Immature natural killer cell (primary cell): ENCODE measurements around the gene SSX7. TPM values are rescaled to one million over a fixed set of nuclear protein-coding genes. Genes with fewer than 3 reads are reported as not detected.
"Not testable (repeated sequence)": the region's sequence is repeated elsewhere in the genome, so short reads cannot be mapped to it uniquely, and the experiment has no call there.

ENCODE experiments used
- DNase-seq, 3 donors: peaks; one replicate each; pipeline ENCODE4 v3.0.0; 2022; ENCODE audit warnings: mixed read lengths in 1 of 3
- H3K27ac Mint-ChIP-seq, 6 donors: one replicate each; pipeline ENCODE4 v1.8.0; 2020; ENCODE audit warnings: mixed read lengths in 6 of 6, mild to moderate bottlenecking in 5 of 6, inconsistent platforms in 4 of 6, moderate library complexity in 3 of 6
- H3K27me3 Mint-ChIP-seq, 3 donors: one replicate each; pipeline ENCODE4 v1.8.0; 2020 to 2021; ENCODE audit warnings: low read depth in 3 of 3, mild to moderate bottlenecking in 3 of 3, mixed read lengths in 3 of 3, moderate library complexity in 3 of 3, inconsistent platforms in 1 of 3
- H3K36me3 Mint-ChIP-seq, 3 donors: one replicate each; pipeline ENCODE4 v1.8.0; 2020; ENCODE audit warnings: mixed read lengths in 3 of 3, inconsistent platforms in 2 of 3, mild to moderate bottlenecking in 2 of 3
- H3K4me1 Mint-ChIP-seq, 2 donors: one replicate each; pipeline ENCODE4 v1.8.0; 2020; ENCODE audit warnings: inconsistent platforms in 2 of 2, mild to moderate bottlenecking in 2 of 2, mixed read lengths in 2 of 2, moderate library complexity in 1 of 2
- H3K4me3 Mint-ChIP-seq, 5 donors: one replicate each; pipeline ENCODE4 v1.8.0; 2020; ENCODE audit warnings: mild to moderate bottlenecking in 5 of 5, mixed read lengths in 5 of 5, inconsistent platforms in 3 of 5, moderate library complexity in 3 of 5
- H3K9me3 Mint-ChIP-seq, 6 donors: one replicate each; pipeline ENCODE4 v1.8.0; 2020; ENCODE audit warnings: mild to moderate bottlenecking in 6 of 6, mixed read lengths in 6 of 6, inconsistent platforms in 4 of 6, moderate library complexity in 3 of 6
- polyA plus RNA-seq, 3 donors: library from polyadenylated mRNA; unstranded; fragments of 300-500 nt; fragmentation: Illumina TruSeq; gene quantifications; one replicate each; pipeline ENCODE4 v1.2.3, GENCODE V29; 2021

The SSX7 gene
- not detected for polyA plus RNA-seq

- not testable (repeated sequence) for H3K4me1 Mint-ChIP-seq, DNase-seq, H3K9me3 Mint-ChIP-seq, H3K27ac Mint-ChIP-seq, H3K4me3 Mint-ChIP-seq, H3K36me3 Mint-ChIP-seq
- H3K27me3 Mint-ChIP-seq: peaks cover 0 to 22% (median 0%) of the 10 kb centered on the region in 3 donors
Measured at GRCh38 chrX:52654800-52655199, at the start of gene SSX7. TSS of gene SSX7 (minus strand) at chrX:52654900. CDS start at chrX:52653472, 1,428 bp downstream.

DNA sequence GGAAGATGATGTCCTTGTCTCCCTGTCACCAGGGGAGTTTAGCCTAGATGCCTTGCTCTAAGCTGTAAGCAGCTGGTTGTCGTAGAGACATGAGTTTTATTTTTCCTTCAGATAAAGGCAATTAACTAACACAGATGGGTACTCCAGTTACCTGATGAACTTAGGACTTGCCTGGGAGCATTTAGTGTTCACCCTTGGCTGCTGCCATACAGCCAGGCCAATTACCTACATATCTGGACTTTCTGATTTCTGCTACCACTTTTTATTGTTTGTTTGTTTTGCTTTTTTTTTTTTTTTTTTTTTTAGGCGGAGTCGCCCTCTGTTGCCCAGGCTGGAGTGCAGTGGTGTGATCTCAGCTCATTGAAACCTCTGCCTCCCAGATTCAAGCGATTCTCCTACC lies 37.3 kb upstream of the SSX7 start:
- not testable (repeated sequence) for H3K4me3 Mint-ChIP-seq, H3K4me1 Mint-ChIP-seq, H3K9me3 Mint-ChIP-seq, H3K27me3 Mint-ChIP-seq, H3K36me3 Mint-ChIP-seq, DNase-seq, H3K27ac Mint-ChIP-seq

DNA sequence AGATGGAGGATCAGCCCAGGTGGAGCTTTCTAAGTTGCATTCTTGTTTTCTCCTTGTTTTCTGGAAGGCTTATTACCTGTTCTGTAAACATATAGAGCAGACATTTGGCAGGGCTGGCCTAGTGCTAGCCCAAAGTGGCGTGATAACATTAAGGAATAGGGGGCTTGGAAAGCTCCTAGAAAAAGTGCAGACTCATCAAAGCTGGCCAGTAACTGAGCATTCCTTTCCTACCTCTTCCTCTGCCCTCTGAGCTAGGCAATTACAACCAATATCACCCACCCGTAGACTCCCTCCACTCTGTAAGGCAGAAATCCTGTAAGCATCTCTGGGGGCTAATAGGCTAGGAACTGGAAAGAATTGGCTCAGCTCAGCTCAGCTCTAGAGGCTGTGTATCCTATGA lies 7.5 kb upstream of the SSX7 start:
- H3K27ac Mint-ChIP-seq, H3K4me1 Mint-ChIP-seq, H3K27me3 Mint-ChIP-seq, DNase-seq, H3K9me3 Mint-ChIP-seq, H3K36me3 Mint-ChIP-seq, H3K4me3 Mint-ChIP-seq: not testable (repeated sequence)

DNA sequence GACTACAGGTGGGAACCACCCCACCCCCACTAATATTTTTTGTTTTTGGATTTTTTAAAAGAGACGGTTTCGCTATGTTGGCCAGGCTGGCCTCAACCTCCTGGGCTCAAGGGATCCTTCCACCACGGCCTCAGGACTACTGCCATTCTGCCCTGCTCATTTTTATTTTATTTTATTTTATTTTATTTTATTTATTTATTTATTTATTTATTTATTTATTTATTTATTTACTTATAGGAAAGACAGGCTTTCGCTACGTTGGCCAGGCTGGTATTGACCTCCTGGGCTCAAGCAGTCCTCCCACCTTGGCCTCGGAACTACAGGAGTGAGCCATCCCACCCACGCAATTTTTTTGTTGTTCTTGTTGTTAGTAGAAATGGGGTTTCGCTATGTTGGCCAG lies 775 bp upstream of the SSX7 start:
- H3K36me3 Mint-ChIP-seq, H3K9me3 Mint-ChIP-seq, H3K4me1 Mint-ChIP-seq, H3K4me3 Mint-ChIP-seq, DNase-seq, H3K27ac Mint-ChIP-seq: not testable (repeated sequence)
- peaks cover 0 to 18% (median 0%) of the 10 kb centered on the region in 3 donors for H3K27me3 Mint-ChIP-seq

GRCh38 chrX:52650676-52651075 lies 4.0 kb downstream of the SSX7 start:
- DNase-seq, H3K9me3 Mint-ChIP-seq, H3K4me1 Mint-ChIP-seq, H3K36me3 Mint-ChIP-seq, H3K27ac Mint-ChIP-seq, H3K4me3 Mint-ChIP-seq: not testable (repeated sequence)
- peaks cover 2 to 14% (median 5%) of the 10 kb centered on the region in 3 donors for H3K27me3 Mint-ChIP-seq

DNA sequence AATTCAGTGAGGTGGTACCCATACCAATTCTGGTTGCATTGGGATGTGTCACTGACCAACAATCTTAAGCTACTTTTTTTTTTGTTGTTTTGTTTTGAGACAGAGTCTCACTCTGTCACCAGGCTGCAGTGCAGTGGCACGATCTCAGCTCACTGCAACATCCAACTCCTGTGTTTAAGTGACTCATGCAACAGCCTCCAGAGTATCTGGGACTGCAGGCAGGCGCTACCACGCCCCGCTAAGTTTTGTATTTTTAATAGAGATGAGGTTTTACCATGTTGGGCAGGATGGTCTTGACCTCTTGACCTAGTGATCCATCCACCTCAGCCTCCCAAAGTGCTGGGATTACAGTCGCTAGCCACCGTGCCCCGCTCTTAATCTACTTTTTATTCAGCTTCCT lies 5.7 kb downstream of the SSX7 start:
- peaks cover 2 to 14% (median 5%) of the 10 kb centered on the region in 3 donors for H3K27me3 Mint-ChIP-seq
- H3K9me3 Mint-ChIP-seq, H3K36me3 Mint-ChIP-seq, H3K4me3 Mint-ChIP-seq, H3K27ac Mint-ChIP-seq, H3K4me1 Mint-ChIP-seq, DNase-seq: not testable (repeated sequence)

DNA sequence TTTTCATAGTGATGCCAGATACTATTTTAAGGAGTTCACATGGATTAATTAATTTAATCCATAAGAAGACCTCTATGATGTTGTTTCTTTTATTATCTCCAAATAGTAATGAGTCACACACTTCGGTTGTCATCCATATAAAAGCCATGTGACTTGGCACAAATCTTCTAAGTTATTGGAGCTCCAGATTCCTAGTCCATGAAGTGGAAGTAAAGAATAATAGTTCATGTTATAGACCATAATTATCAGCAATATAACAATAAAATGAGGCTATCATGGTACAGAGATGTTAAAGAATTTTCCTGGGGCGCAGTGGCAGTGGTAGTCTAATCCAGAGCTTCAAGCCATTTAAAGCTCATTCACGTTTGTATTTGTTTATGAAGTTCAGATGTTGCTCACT lies 26.2 kb downstream of the SSX7 start:
- H3K4me3 Mint-ChIP-seq, H3K4me1 Mint-ChIP-seq, H3K9me3 Mint-ChIP-seq, H3K27ac Mint-ChIP-seq, DNase-seq, H3K36me3 Mint-ChIP-seq: not testable (repeated sequence)
- peaks cover 1 to 22% (median 6%) of the 10 kb centered on the region in 3 donors for H3K27me3 Mint-ChIP-seq

GRCh38 chrX:52620661-52621060 lies 34.0 kb downstream of the SSX7 start:
- not testable (repeated sequence) for H3K4me3 Mint-ChIP-seq, DNase-seq, H3K27ac Mint-ChIP-seq, H3K9me3 Mint-ChIP-seq, H3K4me1 Mint-ChIP-seq, H3K36me3 Mint-ChIP-seq
- H3K27me3 Mint-ChIP-seq: peaks cover 0 to 16% (median 1%) of the 10 kb centered on the region in 3 donors

DNA sequence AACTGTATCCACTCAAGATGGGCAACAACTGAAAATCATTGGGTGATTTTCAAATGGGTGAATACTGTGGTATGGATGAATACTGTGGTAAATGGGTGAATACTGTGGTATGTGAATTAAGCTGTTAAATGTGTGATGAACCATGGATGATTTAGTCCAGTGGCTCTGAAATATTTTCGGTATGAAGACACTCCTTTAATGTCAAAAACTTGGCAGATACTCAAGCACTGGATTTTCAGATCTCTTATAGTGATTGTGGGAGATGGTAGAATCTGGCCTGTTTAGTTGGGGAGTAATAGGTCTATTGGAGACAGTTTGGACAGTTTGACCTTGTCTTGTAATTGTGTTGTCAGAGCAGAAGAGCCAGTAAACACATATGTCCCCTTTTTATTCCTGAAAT lies 45.7 kb downstream of the SSX7 start:
- Mint-ChIP-seq H3K9me3 (no peaks in the 10 kb centered on the region), H3K27me3 (peaks cover 0 to 12% (median 3%) of the 10 kb centered on the region in 3 donors), H3K36me3 (no peaks in the 10 kb centered on the region), H3K4me1 (no peaks in the 10 kb centered on the region), H3K4me3 (no peak overlapping the region), H3K27ac (no peak overlapping the region)
- no peak for DNase-seq

DNA sequence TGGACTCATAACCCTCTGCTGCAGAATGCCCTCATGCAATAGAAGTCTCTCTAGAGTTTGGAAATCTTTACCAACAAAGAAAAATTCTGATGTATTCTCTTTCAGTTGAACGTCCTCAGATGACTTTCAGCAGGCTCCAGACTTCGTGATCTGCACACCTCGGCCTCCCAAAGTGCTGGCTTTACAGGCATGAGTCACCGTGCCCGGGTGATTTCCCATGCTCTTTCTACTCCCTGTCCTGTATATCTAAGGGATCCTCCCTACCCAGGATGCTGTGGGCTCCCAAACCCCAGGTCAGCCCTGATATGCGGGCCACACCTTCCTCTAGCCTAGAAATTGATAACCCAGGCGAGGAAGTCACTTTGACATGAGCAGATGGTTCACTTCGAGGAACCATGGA lies 51.5 kb downstream of the SSX7 start:
- DNase-seq, H3K27me3 Mint-ChIP-seq, H3K4me3 Mint-ChIP-seq, H3K27ac Mint-ChIP-seq, H3K4me1 Mint-ChIP-seq, H3K36me3 Mint-ChIP-seq, H3K9me3 Mint-ChIP-seq: not testable (repeated sequence)

DNA sequence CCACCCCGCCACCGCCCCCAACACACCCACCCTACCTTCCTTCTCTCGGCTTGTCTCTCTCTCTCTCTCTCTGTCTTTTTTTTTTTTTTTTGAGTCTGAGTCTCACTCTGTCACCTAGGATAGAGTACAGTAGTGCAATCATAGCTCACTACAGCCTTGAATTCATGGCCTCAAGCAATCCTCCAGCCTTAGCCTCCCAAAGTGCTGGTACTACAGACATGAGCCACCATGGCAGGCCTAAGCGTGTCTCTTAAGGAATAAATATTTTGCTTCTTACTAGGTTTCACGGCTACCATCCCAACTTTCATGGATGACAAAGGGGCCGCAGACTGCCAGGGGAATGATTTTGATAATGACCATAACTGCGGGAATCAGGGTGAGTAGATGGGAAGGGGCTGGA lies 55.8 kb downstream of the SSX7 start:
- Mint-ChIP-seq H3K27me3 (peaks cover 0 to 3% (median 2%) of the 10 kb centered on the region in 3 donors), H3K9me3 (no peaks in the 10 kb centered on the region), H3K4me3 (no peak overlapping the region), H3K36me3 (no peaks in the 10 kb centered on the region), H3K4me1 (no peaks in the 10 kb centered on the region), H3K27ac (peak overlapping the region in 1 of 6 donors; percentile 18)
- DNase-seq: no peak

DNA sequence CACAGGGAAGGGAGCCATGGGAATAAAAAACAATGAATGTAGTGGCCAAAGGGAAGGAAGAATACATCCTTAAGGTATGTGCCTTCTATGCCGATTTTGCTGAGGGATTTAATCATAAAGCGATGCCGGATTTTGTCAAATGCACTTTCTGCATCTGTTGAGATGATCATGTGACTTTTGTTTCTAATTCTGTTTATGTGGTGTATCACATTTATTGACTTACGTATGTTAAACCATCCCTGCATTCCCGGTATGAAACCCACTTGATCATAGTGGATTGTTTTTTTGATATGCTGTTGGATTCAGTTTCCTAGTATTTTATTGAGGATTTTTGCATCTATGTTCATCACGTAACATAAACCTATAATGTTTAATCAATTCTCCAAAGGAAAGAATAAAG lies 60.0 kb downstream of the SSX7 start:
- H3K27ac Mint-ChIP-seq: no peak overlapping the region

More for the DNA sequence above, 60.0 kb downstream of the SSX7 start:
- Mint-ChIP-seq H3K4me1 (no peaks in the 10 kb centered on the region), H3K9me3 (no peaks in the 10 kb centered on the region), H3K4me3 (no peak overlapping the region), H3K36me3 (no peaks in the 10 kb centered on the region), H3K27me3 (peaks cover 0 to 5% (median 2%) of the 10 kb centered on the region in 3 donors)
- DNase-seq: no peak

Other genes starting within 250 kb of the SSX7 start
- not detected for gene XAGE1A, start 159.1 kb downstream of the SSX7 start, polyA plus RNA-seq
- gene XAGE1B, start 137.8 kb downstream of the SSX7 start, polyA plus RNA-seq: not detected
- gene SSX2, start 52.3 kb upstream of the SSX7 start, polyA plus RNA-seq: not detected
- not detected for gene SSX2B, start 96.4 kb upstream of the SSX7 start, polyA plus RNA-seq
- not detected for gene SPANXN5, start 142.5 kb upstream of the SSX7 start, polyA plus RNA-seq
- not detected for gene XAGE5, start 156.4 kb upstream of the SSX7 start, polyA plus RNA-seq
- gene XAGE3, start 213.2 kb upstream of the SSX7 start, polyA plus RNA-seq: not detected
- gene FAM156B, start 242.4 kb upstream of the SSX7 start, polyA plus RNA-seq: 10 to 100 TPM in 1 of 3 donors, 1 to 10 TPM in 2; 3.0 to 12.2 (median 6.9) TPM